A549 (cell line): ENCODE results near the gene OPCML. TPM values are rescaled to one million over a fixed set of nuclear protein-coding genes. Genes with fewer than 3 reads are reported as not detected.

Experiments
- ATAC-seq, 2 experiments: fragments of 200-7000 bp in 1 of 2; fragments of >200 bp in 1 of 2; cut with Nextera tagmentation in 1 of 2; cut with Tn5 transposase in 1 of 2; 3 replicates each; pipeline versions ENCODE4 v1.8.0 to v1.9.1; 2018 to 2020; ENCODE audit warnings: mild to moderate bottlenecking in 1 of 2, moderate library complexity in 1 of 2
- CTCF ChIA-PET: fragments of 300-600 bp; sonication (Branson Sonifier 250); formaldehyde crosslinking; extraction: SDS; loops from one replicate; lab custom pipeline; 2021; ENCODE audit warnings: antibody characterized with exemption, inconsistent platforms; lab: Yijun Ruan, JAX
- POLR2A ChIA-PET: fragments of 350-600 bp; formaldehyde crosslinking; extraction: SDS; loops from one replicate; lab custom pipeline; 2021; ENCODE audit warnings: antibody characterized with exemption, inconsistent platforms; lab: Yijun Ruan, JAX
- DNase-seq, 2 experiments: peaks; one replicate each; pipeline versions ENCODE4 v3.0.0 to v3.0.0-alpha.2; 2011 to 2016; ENCODE audit warnings: low read depth in 1 of 2, low spot score in 1 of 2
- FAIRE-seq: peaks from 2 replicates; lab custom pipeline; 2011; peaks lifted over from hg19 to GRCh38; lab: Jason Lieb, UNC
- H3K27ac ChIP-seq, 2 experiments: fragments of >200 bp; sonication (Bioruptor Twin); formaldehyde crosslinking; 3 replicates each; pipeline ENCODE4 v1.5.1; 2016 to 2017
- H3K4me1 ChIP-seq: fragments of >200 bp; sonication (Bioruptor Twin); formaldehyde crosslinking; 3 replicates; pipeline ENCODE4 v1.6.1; 2016
- H3K4me2 ChIP-seq: fragments of >200 bp; sonication (Bioruptor Twin); formaldehyde crosslinking; 3 replicates; pipeline ENCODE4 v1.6.1; 2016
- H3K4me3 ChIP-seq: fragments of >200 bp; sonication (Bioruptor Twin); formaldehyde crosslinking; 3 replicates; pipeline ENCODE4 v1.5.1; 2016
- H3K9me3 ChIP-seq: fragments of >200 bp; sonication (Bioruptor Twin); formaldehyde crosslinking; 3 replicates; pipeline ENCODE4 v1.6.1; 2016
- ATOH8 ChIP-seq: fragments of 250-450 bp; sonication (Bioruptor Pico); IDR thresholded peaks from 2 replicates; pipeline ENCODE4 v1.5.0; 2020; ENCODE audit warnings: low read depth, mild to moderate bottlenecking, moderate library complexity
- CBX8 ChIP-seq: fragments of 200-600 bp; sonication (generic); IDR thresholded peaks from 2 replicates; pipeline ENCODE4 v1.6.1; 2016
- CTCF ChIP-seq: fragments of >200 bp; sonication (Bioruptor Twin); formaldehyde crosslinking; IDR thresholded peaks from 3 replicates; pipeline ENCODE4 v1.5.1; 2016
- ESRRA ChIP-seq: fragments of 150-350 bp; IDR thresholded peaks from 2 replicates; pipeline ENCODE4 v1.6.1; 2014; ENCODE audit warnings: mild to moderate bottlenecking, low read length, borderline replicate concordance
- FOXS1 ChIP-seq: fragments of 250-450 bp; sonication (Bioruptor Pico); IDR thresholded peaks from 2 replicates; pipeline ENCODE4 v1.5.0; 2020; ENCODE audit warnings: mild to moderate bottlenecking, moderate library complexity
- GATA3 ChIP-seq: IDR thresholded peaks from 2 replicates; pipeline ENCODE4 v1.6.1; 2012; ENCODE audit warnings: borderline replicate concordance
- HOXB5 ChIP-seq: fragments of 250-450 bp; sonication (Bioruptor Pico); IDR thresholded peaks from 2 replicates; pipeline ENCODE4 v1.5.0; 2020; ENCODE audit warnings: mild to moderate bottlenecking, moderate library complexity
- PBX3 ChIP-seq: IDR thresholded peaks from 2 replicates; pipeline ENCODE4 v1.6.1; 2012
- RAD21 ChIP-seq, 2 experiments: fragments of >200 bp in 1 of 2; sonication (Bioruptor Twin) in 1 of 2; formaldehyde crosslinking in 1 of 2; IDR thresholded peaks in 1 of 2; conservative IDR thresholded peaks in 1 of 2; 2 replicates in 1 of 2; 3 replicates in 1 of 2; pipeline ENCODE4 v1.6.1; 2012 to 2018; ENCODE audit warnings: inconsistent platforms in 1 of 2
- REST ChIP-seq: fragments of 200-600 bp; sonication (generic); IDR thresholded peaks from 2 replicates; pipeline ENCODE4 v1.6.1; 2016; ENCODE audit warnings: antibody characterized with exemption, mild to moderate bottlenecking, moderate library complexity
- USF2 ChIP-seq: fragments of 450-650 bp; IDR thresholded peaks from 2 replicates; pipeline ENCODE4 v1.6.1; 2014; ENCODE audit warnings: antibody characterized with exemption
- ZFP36 ChIP-seq: fragments of 450-650 bp; IDR thresholded peaks from 2 replicates; pipeline ENCODE4 v1.6.1; 2014; ENCODE audit warnings: borderline replicate concordance; ENCODE audit not compliant: partially characterized antibody
- ZNF302 ChIP-seq: fragments of 250-450 bp; sonication (Bioruptor Pico); IDR thresholded peaks from 2 replicates; pipeline ENCODE4 v1.9.0; 2021; ENCODE audit warnings: inconsistent platforms, mild to moderate bottlenecking, moderate library complexity
- ZSCAN20 ChIP-seq: fragments of 250-450 bp; sonication (Bioruptor Pico); IDR thresholded peaks from 2 replicates; pipeline ENCODE4 v1.8.0; 2022; ENCODE audit warnings: mild to moderate bottlenecking, moderate library complexity
- WGBS: methylation state at CpG from one replicate; pipeline ENCODE4 v1.1.6; 2017; ENCODE audit errors: missing lambda C conversion rate; 5-methylcytosine and 5-hydroxymethylcytosine counted together
- polyA plus RNA-seq, 4 experiments: library from polyadenylated mRNA; depleted of rRNA in 3 of 4; stranded (reverse); fragments of >200 nt; fragmentation: RNase III in 1 of 4; extraction: RNeasy Plus Mini Kit Qiagen cat#74134 plus additional on column Dnase treatment in 1 of 4; gene quantifications; 2 replicates in 3 of 4; 3 replicates in 1 of 4; pipeline ENCODE4 v1.2.3, GENCODE V29; 2011 to 2017

OPCML gene
- polyA plus RNA-seq, 2 of the 4 experiments (the other 2 are of a cell fraction), result not detected

- TF ChIP-seq CTCF (no peak), ZNF302 (CRISPR knock-in tag) (no peak), REST (no peak), ATOH8 (CRISPR knock-in tag) (no peak)
- TF ChIP-seq, all 56 proteins: peak for 0
Measured at GRCh38 chr11:132595246-132595645, 937.1 kb downstream of the OPCML start (continued).

- CTCF ChIA-PET, result no interaction called here
- WGBS, result 3% methylated on average over 5 of the region's 5 CpGs
- ATAC-seq (no peak), FAIRE-seq (no peak), DNase-seq (no peak)
- Histone ChIP-seq H3K9me3 (no peaks in the 10 kb centered on the region), H3K27ac (no peak overlapping the region), H3K4me2 (no peak overlapping the region), H3K4me1 (no peaks in the 10 kb centered on the region), H3K4me3 (no peak overlapping the region)
- no peak for TF ChIP-seq HOXB5 (CRISPR knock-in tag)
- TF ChIP-seq ZSCAN20 (CRISPR knock-in tag), result no peak
- no peak for TF ChIP-seq ESRRA
- TF ChIP-seq USF2, result no peak
- TF ChIP-seq GATA3, result no peak
- no peak for TF ChIP-seq FOXS1 (CRISPR knock-in tag)
- no peak for TF ChIP-seq ZFP36
- no peak for TF ChIP-seq PBX3
- no peak for TF ChIP-seq CBX8
- no peak for TF ChIP-seq REST
- no peak for TF ChIP-seq RAD21 (conservative IDR thresholded peaks at IDR 0.05 in 1 of 2, IDR thresholded peaks at IDR 0.05 in 1 of 2)
- POLR2A ChIA-PET, result no interaction called here
Measured at GRCh38 chr11:132590986-132591385, 941.3 kb downstream of the OPCML start.
